ENCODE data around the gene KRT32. TPM values are rescaled to one million over a fixed set of nuclear protein-coding genes. Genes with fewer than 3 reads are reported as not detected.

Gene KRT32
- total RNA-seq, 1 experiment from 2014 or later: not detected

DNA sequence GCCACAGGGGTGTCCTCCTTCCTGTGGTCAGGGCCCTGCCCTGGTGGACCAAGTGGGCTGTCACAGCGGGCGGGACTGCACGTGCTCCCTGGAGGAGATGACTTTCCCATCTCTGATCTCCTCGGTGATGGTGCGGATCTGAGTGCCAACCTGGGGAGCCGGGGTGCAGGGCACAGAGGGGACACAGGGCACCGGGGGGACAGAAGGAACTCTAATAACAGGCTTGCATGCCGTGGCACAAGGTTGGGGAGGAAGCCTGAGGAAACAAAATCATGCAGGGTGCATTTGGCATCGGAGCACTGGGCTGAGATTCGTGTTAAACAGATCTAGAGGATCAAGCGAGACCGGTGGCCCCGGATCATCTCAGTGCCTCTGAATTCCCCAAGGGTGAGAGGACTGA lies 19.1 kb upstream of the KRT32 start:
- Histone ChIP-seq H3K4me1 (ENCODE audit: insufficient read depth, low read length, poor library complexity, severe bottlenecking) (no peaks in the 10 kb centered on the region), H3K27ac (ENCODE audit: low read depth, low read length, poor library complexity, severe bottlenecking) (no peak overlapping the region), H3K4me3 (ENCODE audit: low read depth, low read length, poor library complexity, severe bottlenecking) (no peak overlapping the region), H3K27me3 (replicated peaks; ENCODE audit: insufficient read depth, low read depth, low read length, poor library complexity) (no peaks in the 10 kb centered on the region), H3K36me3 (ENCODE audit: insufficient read depth, low read length, poor library complexity, severe bottlenecking) (no peaks in the 10 kb centered on the region), H3K9me3 (ENCODE audit: low read depth, low read length, poor library complexity, severe bottlenecking) (no peaks in the 10 kb centered on the region)
- intact Hi-C loops (cut with micrococcal nuclease; ENCODE audit: unreplicated experiment): no loop called here
- no TSS peak for BruUV-seq (replicated peaks)
- POLR2A ChIA-PET (ENCODE audit: low non-redundant PET): no interaction called here
- TF ChIP-seq, protein P1, sequence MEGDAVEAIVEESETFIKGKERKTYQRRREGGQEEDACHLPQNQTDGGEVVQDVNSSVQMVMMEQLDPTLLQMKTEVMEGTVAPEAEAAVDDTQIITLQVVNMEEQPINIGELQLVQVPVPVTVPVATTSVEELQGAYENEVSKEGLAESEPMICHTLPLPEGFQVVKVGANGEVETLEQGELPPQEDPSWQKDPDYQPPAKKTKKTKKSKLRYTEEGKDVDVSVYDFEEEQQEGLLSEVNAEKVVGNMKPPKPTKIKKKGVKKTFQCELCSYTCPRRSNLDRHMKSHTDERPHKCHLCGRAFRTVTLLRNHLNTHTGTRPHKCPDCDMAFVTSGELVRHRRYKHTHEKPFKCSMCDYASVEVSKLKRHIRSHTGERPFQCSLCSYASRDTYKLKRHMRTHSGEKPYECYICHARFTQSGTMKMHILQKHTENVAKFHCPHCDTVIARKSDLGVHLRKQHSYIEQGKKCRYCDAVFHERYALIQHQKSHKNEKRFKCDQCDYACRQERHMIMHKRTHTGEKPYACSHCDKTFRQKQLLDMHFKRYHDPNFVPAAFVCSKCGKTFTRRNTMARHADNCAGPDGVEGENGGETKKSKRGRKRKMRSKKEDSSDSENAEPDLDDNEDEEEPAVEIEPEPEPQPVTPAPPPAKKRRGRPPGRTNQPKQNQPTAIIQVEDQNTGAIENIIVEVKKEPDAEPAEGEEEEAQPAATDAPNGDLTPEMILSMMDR (conservative IDR thresholded peaks at IDR 0.05; ENCODE audit: low read depth, low read length): no peak
- TF ChIP-seq EZH2 (IDR thresholded peaks at IDR 0.05; ENCODE audit: borderline replicate concordance, low read depth, low read length, poor library complexity, severe bottlenecking): no peak
- CTCF ChIA-PET: no interaction called here
- no peak for DNase-seq (ENCODE audit: low spot score)

DNA sequence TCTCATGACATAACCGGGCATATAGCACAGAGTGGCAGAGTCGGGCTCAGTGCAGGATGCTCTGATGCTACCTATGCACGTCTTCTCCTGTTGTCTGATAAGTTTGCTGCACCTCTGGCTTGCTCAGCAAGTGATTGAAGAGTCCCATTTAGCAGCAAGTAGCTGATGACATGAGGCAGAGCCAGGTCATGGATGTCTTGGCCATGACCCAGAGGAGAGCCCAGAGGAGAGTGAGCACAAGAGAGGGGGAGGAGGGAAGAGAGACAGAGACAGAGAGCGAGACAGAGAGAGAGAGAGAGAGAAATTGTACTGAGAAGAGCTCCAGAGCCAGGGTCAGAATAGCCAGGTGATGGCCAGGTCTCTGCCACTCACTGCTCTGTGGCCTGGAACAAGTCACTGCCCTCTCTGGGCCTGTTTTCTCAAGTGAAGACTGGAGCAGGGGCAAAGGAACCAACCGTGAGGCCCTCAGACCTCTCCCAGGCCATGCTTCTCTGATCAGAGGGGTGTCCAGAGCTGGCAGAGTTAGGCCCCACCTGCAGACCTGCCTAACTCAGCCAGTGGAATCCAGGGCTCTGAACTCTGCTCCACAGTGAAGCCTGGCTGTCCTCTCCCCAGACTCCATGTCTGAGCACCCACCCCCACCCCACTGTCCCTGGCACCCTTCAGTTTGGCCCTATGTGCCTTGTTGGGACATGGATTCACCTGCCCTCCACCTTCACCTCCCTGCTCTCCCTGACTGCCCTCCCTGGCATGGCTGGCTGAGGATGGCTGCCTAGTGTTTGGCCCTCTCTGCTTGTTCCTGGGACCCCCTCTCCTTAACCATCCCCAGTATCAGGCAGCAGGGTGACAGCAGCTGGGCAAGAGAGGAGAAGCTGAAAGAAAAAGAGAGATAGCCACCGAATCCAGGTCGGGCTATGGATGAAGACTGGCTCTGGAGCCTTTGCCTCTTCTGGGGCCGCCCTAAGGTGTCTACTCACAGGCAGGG lies 18.0 kb upstream of the KRT32 start:
- BruUV-seq (replicated peaks): no TSS peak
- no peak overlapping the region for H3K4me3 ChIP-seq (ENCODE audit: low read depth, low read length, poor library complexity, severe bottlenecking)
- H3K27me3 ChIP-seq (replicated peaks; ENCODE audit: insufficient read depth, low read depth, low read length, poor library complexity): no peaks in the 10 kb centered on the region
- H3K27ac ChIP-seq (ENCODE audit: low read depth, low read length, poor library complexity, severe bottlenecking): no peak overlapping the region
- no peak for DNase-seq (ENCODE audit: low spot score)
- no peaks in the 10 kb centered on the region for H3K9me3 ChIP-seq (ENCODE audit: low read depth, low read length, poor library complexity, severe bottlenecking)
- H3K4me1 ChIP-seq (ENCODE audit: insufficient read depth, low read length, poor library complexity, severe bottlenecking): no peaks in the 10 kb centered on the region
- POLR2A ChIA-PET (ENCODE audit: low non-redundant PET): no interaction called here
- intact Hi-C loops (cut with micrococcal nuclease; ENCODE audit: unreplicated experiment): no loop called here
- TF ChIP-seq EZH2 (IDR thresholded peaks at IDR 0.05; ENCODE audit: borderline replicate concordance, low read depth, low read length, poor library complexity, severe bottlenecking): no peak
- TF ChIP-seq, protein P1 (conservative IDR thresholded peaks at IDR 0.05; ENCODE audit: low read depth, low read length): no peak
- CTCF ChIA-PET: no interaction called here
- no peaks in the 10 kb centered on the region for H3K36me3 ChIP-seq (ENCODE audit: insufficient read depth, low read length, poor library complexity, severe bottlenecking)

DNA sequence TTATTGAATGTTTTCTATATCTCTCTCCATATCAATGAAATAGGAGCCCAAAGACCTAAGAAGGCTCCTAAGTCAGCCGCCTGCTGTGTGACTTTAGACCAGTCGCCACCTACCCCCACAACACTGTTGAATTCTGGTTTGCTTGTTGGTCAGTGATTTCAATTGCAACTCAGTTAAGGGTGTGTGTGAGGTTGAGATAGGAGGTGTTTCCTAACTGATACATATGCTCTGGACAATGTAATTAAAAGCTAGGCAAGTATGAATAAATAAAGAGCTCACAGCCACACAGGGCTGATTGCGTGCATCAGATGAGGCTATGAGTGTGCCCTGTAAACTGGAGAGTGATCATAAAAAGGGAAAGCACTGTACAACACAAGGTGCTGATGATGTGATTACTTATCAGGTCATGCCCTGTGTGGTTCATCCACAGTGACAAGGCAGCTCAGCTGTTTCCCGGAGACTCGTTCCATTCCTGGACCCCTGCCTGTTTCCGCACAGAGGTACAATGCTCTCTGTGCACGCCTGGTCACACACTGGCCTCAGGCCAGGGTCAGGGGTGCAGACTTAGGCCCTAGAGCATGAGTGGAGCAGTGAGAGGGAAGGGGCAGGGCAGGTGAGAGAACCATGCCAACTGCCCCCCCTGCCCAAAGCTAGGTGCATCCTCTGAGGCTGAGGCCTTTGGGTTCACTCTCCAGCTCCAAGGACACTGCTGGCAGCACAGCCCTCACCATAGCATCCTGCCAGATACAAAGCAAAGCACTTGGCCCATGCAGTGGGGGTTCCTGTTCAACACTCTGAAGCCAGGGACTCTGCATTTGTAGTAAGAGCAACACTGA lies 17.0 kb upstream of the KRT32 start:
- H3K4me1 ChIP-seq (ENCODE audit: insufficient read depth, low read length, poor library complexity, severe bottlenecking): no peaks in the 10 kb centered on the region
- H3K36me3 ChIP-seq (ENCODE audit: insufficient read depth, low read length, poor library complexity, severe bottlenecking): no peaks in the 10 kb centered on the region
- no peaks in the 10 kb centered on the region for H3K9me3 ChIP-seq (ENCODE audit: low read depth, low read length, poor library complexity, severe bottlenecking)
- H3K27me3 ChIP-seq (replicated peaks; ENCODE audit: insufficient read depth, low read depth, low read length, poor library complexity): no peaks in the 10 kb centered on the region
- H3K4me3 ChIP-seq (ENCODE audit: low read depth, low read length, poor library complexity, severe bottlenecking): no peak overlapping the region
- no TSS peak for BruUV-seq (replicated peaks)
- no peak for TF ChIP-seq EZH2 (IDR thresholded peaks at IDR 0.05; ENCODE audit: borderline replicate concordance, low read depth, low read length, poor library complexity, severe bottlenecking)
- TF ChIP-seq, protein P1 (conservative IDR thresholded peaks at IDR 0.05; ENCODE audit: low read depth, low read length): no peak
- no peak overlapping the region for H3K27ac ChIP-seq (ENCODE audit: low read depth, low read length, poor library complexity, severe bottlenecking)
- POLR2A ChIA-PET (ENCODE audit: low non-redundant PET): no interaction called here
- DNase-seq (ENCODE audit: low spot score): no peak
- intact Hi-C loops (cut with micrococcal nuclease; ENCODE audit: unreplicated experiment): no loop called here
- CTCF ChIA-PET: no interaction called here
